ENCODE data around the gene MYRFL. TPM values are rescaled to one million over a fixed set of nuclear protein-coding genes. Genes with fewer than 3 reads are reported as not detected.

The MYRFL gene
- polyA plus RNA-seq, 1 donor from 2014 or later = not detected

DNA sequence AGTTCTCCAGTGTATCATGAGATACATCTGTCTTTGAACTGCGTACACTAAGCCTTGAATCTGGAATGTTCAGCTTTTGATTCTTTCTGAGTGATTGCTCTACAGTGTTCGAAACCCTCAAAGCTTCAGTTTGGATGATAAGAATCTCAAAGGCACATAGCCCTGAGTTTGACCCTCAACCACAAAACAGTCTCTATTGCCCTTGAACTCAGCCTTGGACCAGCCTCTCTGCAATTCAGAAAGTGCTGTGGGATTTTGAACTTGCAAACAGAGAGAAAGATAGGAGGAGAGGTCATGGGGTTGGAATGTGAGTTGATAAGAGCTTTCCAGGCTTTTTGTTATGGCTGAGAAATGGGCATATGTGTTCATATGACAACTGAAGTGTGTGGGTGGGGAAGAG is 100.3 kb downstream of the MYRFL start:
- Histone ChIP-seq H2AFZ (ENCODE audit: low read depth, low read length) (no peak overlapping the region), H3K4me3 (ENCODE audit: low read length) (no peak overlapping the region)

DNA sequence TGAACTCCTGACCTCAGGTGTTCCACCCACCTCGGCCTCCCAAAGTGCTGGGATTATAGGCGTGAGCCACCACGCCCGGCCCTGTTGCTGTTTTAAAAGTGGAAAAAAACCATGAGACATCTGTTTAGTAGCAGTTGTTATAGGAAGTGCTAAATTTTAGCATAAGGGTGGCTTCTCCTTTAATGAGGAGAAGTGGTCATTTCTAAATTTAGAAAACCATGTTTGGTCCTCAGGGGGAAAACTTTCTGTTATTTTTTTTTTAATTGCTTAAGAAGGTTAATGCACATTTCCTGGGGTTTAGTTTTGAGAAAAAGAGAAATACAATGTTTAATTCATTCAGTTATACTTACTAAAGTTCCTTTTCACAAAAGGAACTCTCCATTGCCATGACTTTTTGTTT is 102.1 kb downstream of the MYRFL start:
- Histone ChIP-seq H3K36me3 (ENCODE audit: insufficient read depth, low read length) (no peaks in the 10 kb centered on the region), H3K9me2 (ENCODE audit: insufficient read depth, low read length) (no peaks in the 10 kb centered on the region)

More for the DNA sequence above, 100.3 kb downstream of the MYRFL start:
- Histone ChIP-seq H3K9me3 (ENCODE audit: low read length) (no peaks in the 10 kb centered on the region), H4K20me1 (ENCODE audit: insufficient read depth) (no peaks in the 10 kb centered on the region), H3K9ac (ENCODE audit: low read length) (no peak overlapping the region), H3K36me3 (ENCODE audit: insufficient read depth, low read length) (no peaks in the 10 kb centered on the region), H3F3A (ENCODE audit: insufficient read depth, low read length, poor library complexity, severe bottlenecking) (no peaks in the 10 kb centered on the region), H3K4me2 (ENCODE audit: low read length) (no peak overlapping the region), H3K9me2 (ENCODE audit: insufficient read depth, low read length) (no peaks in the 10 kb centered on the region), H3K27me3 (ENCODE audit: insufficient read depth, low read depth, low read length) (no peaks in the 10 kb centered on the region), H3K27ac (ENCODE audit: low read length) (no peak overlapping the region), H3K79me2 (replicated peaks; ENCODE audit: insufficient read depth, low read length) (no peaks in the 10 kb centered on the region)
- no peak for TF ChIP-seq POLR2AphosphoS5 (IDR thresholded peaks at IDR 0.05)
- no peak for TF ChIP-seq EP300 (conservative IDR thresholded peaks at IDR 0.05; ENCODE audit: poor library complexity, severe bottlenecking)
- no peak for TF ChIP-seq EZH2 (IDR thresholded peaks at IDR 0.05; ENCODE audit: borderline replicate concordance, insufficient read depth, low read length, poor library complexity, severe bottlenecking)
- no peak for TF ChIP-seq TAF1 (IDR thresholded peaks at IDR 0.05; ENCODE audit: low read depth)
- TF ChIP-seq, protein P1, sequence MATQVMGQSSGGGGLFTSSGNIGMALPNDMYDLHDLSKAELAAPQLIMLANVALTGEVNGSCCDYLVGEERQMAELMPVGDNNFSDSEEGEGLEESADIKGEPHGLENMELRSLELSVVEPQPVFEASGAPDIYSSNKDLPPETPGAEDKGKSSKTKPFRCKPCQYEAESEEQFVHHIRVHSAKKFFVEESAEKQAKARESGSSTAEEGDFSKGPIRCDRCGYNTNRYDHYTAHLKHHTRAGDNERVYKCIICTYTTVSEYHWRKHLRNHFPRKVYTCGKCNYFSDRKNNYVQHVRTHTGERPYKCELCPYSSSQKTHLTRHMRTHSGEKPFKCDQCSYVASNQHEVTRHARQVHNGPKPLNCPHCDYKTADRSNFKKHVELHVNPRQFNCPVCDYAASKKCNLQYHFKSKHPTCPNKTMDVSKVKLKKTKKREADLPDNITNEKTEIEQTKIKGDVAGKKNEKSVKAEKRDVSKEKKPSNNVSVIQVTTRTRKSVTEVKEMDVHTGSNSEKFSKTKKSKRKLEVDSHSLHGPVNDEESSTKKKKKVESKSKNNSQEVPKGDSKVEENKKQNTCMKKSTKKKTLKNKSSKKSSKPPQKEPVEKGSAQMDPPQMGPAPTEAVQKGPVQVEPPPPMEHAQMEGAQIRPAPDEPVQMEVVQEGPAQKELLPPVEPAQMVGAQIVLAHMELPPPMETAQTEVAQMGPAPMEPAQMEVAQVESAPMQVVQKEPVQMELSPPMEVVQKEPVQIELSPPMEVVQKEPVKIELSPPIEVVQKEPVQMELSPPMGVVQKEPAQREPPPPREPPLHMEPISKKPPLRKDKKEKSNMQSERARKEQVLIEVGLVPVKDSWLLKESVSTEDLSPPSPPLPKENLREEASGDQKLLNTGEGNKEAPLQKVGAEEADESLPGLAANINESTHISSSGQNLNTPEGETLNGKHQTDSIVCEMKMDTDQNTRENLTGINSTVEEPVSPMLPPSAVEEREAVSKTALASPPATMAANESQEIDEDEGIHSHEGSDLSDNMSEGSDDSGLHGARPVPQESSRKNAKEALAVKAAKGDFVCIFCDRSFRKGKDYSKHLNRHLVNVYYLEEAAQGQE (IDR thresholded peaks at IDR 0.05; ENCODE audit: borderline replicate concordance) = no peak
- no peak for TF ChIP-seq RAD21 (conservative IDR thresholded peaks at IDR 0.05)

More for the DNA sequence above, 102.1 kb downstream of the MYRFL start:
- Histone ChIP-seq H3K4me2 (ENCODE audit: low read length) (no peak overlapping the region), H3K79me2 (replicated peaks; ENCODE audit: insufficient read depth, low read length) (no peaks in the 10 kb centered on the region), H3K9me3 (ENCODE audit: low read length) (no peaks in the 10 kb centered on the region), H2AFZ (ENCODE audit: low read depth, low read length) (no peak overlapping the region), H3K4me3 (ENCODE audit: low read length) (no peak overlapping the region), H3K9ac (ENCODE audit: low read length) (no peak overlapping the region), H4K20me1 (ENCODE audit: insufficient read depth) (no peaks in the 10 kb centered on the region), H3K27ac (ENCODE audit: low read length) (no peak overlapping the region), H3F3A (ENCODE audit: insufficient read depth, low read length, poor library complexity, severe bottlenecking) (no peaks in the 10 kb centered on the region), H3K27me3 (ENCODE audit: insufficient read depth, low read depth, low read length) (no peaks in the 10 kb centered on the region)
- TF ChIP-seq CTCF (IDR thresholded peaks at IDR 0.05; ENCODE audit: poor library complexity, severe bottlenecking) (no peak), EZH2 (IDR thresholded peaks at IDR 0.05; ENCODE audit: borderline replicate concordance, insufficient read depth, low read length, poor library complexity, severe bottlenecking) (no peak), TAF1 (IDR thresholded peaks at IDR 0.05; ENCODE audit: low read depth) (no peak), SMC3 (conservative IDR thresholded peaks at IDR 0.05; ENCODE audit: poor library complexity) (no peak), POLR2AphosphoS5 (IDR thresholded peaks at IDR 0.05) (no peak), EP300 (conservative IDR thresholded peaks at IDR 0.05; ENCODE audit: poor library complexity, severe bottlenecking) (no peak), RAD21 (conservative IDR thresholded peaks at IDR 0.05) (no peak), MXI1 (conservative IDR thresholded peaks at IDR 0.05; ENCODE audit: poor library complexity, severe bottlenecking) (no peak)
- TF ChIP-seq, protein P1 (IDR thresholded peaks at IDR 0.05; ENCODE audit: borderline replicate concordance) = no peak
